ENCODE measurements around the gene CDH20. TPM values are rescaled to one million over a fixed set of nuclear protein-coding genes. Genes with fewer than 3 reads are reported as not detected.
A peak's percentile ranks its signal among the peaks of the same experiment; 100 is the strongest.

The CDH20 gene
- total RNA-seq, 1 donor from 2014 or later, result not detected

GRCh38 chr18:61544178-61544577, 210.9 kb downstream of the CDH20 start:
- H3K27me3 ChIP-seq, result no peaks in the 10 kb centered on the region
- DNase-seq (ENCODE audit: extremely low spot score in 2 of 2), result no peak
- intact Hi-C loops (cut with DNase I), result no loop called here

GRCh38 chr18:61545281-61546245, 212.3 kb downstream of the CDH20 start:
- no peak overlapping the region for H3K4me3 ChIP-seq
- H3K4me1 ChIP-seq, result peaks cover 22% of the 10 kb centered on the region
- TF ChIP-seq POLR2A (IDR thresholded peaks at IDR 0.05) (no peak), POLR2AphosphoS5 (IDR thresholded peaks at IDR 0.05; ENCODE audit: insufficient read depth in 1 of 2, low read depth in 1 of 2) (no peak), CTCF (IDR thresholded peaks at IDR 0.05) (no peak)
- H3K9me3 ChIP-seq, result no peaks in the 10 kb centered on the region
- H3K27me3 ChIP-seq, result no peaks in the 10 kb centered on the region
- no peak for DNase-seq (ENCODE audit: extremely low spot score in 2 of 2)
- intact Hi-C loops (cut with DNase I), result no loop called here
- H3K27ac ChIP-seq, result peak overlapping the region; percentile 33
- H3K36me3 ChIP-seq, result no peaks in the 10 kb centered on the region

More at GRCh38 chr18:61544178-61544577, 210.9 kb downstream of the CDH20 start:
- H3K4me3 ChIP-seq, result no peak overlapping the region
- H3K36me3 ChIP-seq, result no peaks in the 10 kb centered on the region
- TF ChIP-seq POLR2AphosphoS5 (IDR thresholded peaks at IDR 0.05; ENCODE audit: insufficient read depth in 1 of 2, low read depth in 1 of 2) (no peak), POLR2A (IDR thresholded peaks at IDR 0.05) (no peak), CTCF (IDR thresholded peaks at IDR 0.05) (no peak)
- peaks cover 22% of the 10 kb centered on the region for H3K4me1 ChIP-seq
- no peak overlapping the region for H3K27ac ChIP-seq
- no peaks in the 10 kb centered on the region for H3K9me3 ChIP-seq

- no peaks in the 10 kb centered on the region for H3K36me3 ChIP-seq
- TF ChIP-seq POLR2AphosphoS5 (IDR thresholded peaks at IDR 0.05; ENCODE audit: insufficient read depth in 1 of 2, low read depth in 1 of 2) (peak in 1 of 2 donors; percentile 25), CTCF (IDR thresholded peaks at IDR 0.05) (no peak)
- intact Hi-C loops (cut with DNase I), result no loop called here
- DNase-seq (ENCODE audit: extremely low spot score in 2 of 2), result no peak
- H3K9me3 ChIP-seq, result no peaks in the 10 kb centered on the region
- H3K27ac ChIP-seq, result no peak overlapping the region
- H3K27me3 ChIP-seq, result no peaks in the 10 kb centered on the region
- no peak overlapping the region for H3K4me3 ChIP-seq
- H3K4me1 ChIP-seq, result peaks cover 22% of the 10 kb centered on the region
Observed at GRCh38 chr18:61546590-61546989, 213.4 kb downstream of the CDH20 start.

GRCh38 chr18:61549416-61549815, 216.2 kb downstream of the CDH20 start:
- Histone ChIP-seq H3K27ac (no peak overlapping the region), H3K27me3 (no peaks in the 10 kb centered on the region), H3K4me1 (peaks cover 19% of the 10 kb centered on the region), H3K9me3 (no peaks in the 10 kb centered on the region), H3K4me3 (no peak overlapping the region), H3K36me3 (no peaks in the 10 kb centered on the region)
- no peak for TF ChIP-seq POLR2AphosphoS5 (IDR thresholded peaks at IDR 0.05; ENCODE audit: insufficient read depth in 1 of 2, low read depth in 1 of 2)
- no peak for TF ChIP-seq POLR2A (IDR thresholded peaks at IDR 0.05)
- TF ChIP-seq CTCF (IDR thresholded peaks at IDR 0.05), result no peak
- intact Hi-C loops (cut with DNase I), result no loop called here
- no peak for DNase-seq (ENCODE audit: extremely low spot score in 2 of 2)

GRCh38 chr18:61549889-61550288, 216.7 kb downstream of the CDH20 start:
- intact Hi-C loops (cut with DNase I), result no loop called here

More at GRCh38 chr18:61549889-61550288, 216.7 kb downstream of the CDH20 start:
- Histone ChIP-seq H3K9me3 (no peaks in the 10 kb centered on the region), H3K36me3 (no peaks in the 10 kb centered on the region), H3K4me3 (no peak overlapping the region), H3K27ac (no peak overlapping the region), H3K27me3 (no peaks in the 10 kb centered on the region), H3K4me1 (peaks cover 19% of the 10 kb centered on the region)
- no peak for DNase-seq (ENCODE audit: extremely low spot score in 2 of 2)
- no peak for TF ChIP-seq POLR2AphosphoS5 (IDR thresholded peaks at IDR 0.05; ENCODE audit: insufficient read depth in 1 of 2, low read depth in 1 of 2)
- TF ChIP-seq POLR2A (IDR thresholded peaks at IDR 0.05), result no peak
- TF ChIP-seq CTCF (IDR thresholded peaks at IDR 0.05), result no peak

Data from vagina (tissue), 2 donors.